NCI-H128 (cell line): ENCODE data around the gene PPP2R2B.
"Not testable (repeated sequence)": the region's sequence is repeated elsewhere in the genome, so short reads cannot be mapped to it uniquely, and the experiment has no call there.

ENCODE experiments used
- DNase-seq: peaks from one replicate; lab custom pipeline; 2025; ENCODE audit not compliant: unreplicated experiment; lab: John Stamatoyannopoulos, UW

PPP2R2B gene

DNA sequence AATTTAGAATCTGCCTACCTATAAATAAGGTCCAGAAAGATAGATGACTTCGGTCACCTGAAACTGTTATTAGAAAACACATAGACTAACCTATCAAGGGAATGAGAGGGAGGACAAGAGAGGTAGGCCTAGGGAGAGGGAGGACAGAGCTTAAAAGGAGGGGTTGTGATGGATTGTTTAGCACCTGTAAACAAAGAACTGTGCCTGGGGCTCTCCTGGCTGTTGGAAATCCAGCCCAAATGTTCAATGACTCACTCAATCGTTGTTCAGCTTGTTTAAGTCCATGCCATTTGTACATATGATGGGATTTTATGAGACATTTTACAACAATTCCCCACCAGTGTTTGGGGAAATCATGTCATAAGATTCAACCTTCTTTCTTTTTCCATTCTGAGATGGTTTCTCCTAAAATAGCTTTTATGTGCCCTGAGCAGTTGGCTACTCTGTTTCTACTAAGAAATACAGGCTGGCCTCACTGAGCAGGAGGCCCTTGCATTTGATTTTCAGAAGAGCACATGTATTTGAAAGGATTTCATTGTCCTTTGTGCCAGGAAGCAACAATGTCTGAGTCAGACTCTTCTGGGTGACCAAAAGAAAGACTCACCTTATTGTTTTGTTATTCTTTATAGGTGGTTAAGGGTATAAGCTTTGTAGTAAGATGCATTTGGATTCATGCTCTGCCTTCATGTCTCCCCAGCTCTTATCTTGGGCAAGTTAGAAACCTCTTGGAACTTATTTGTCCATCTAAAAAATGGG is 314.4 kb downstream of the PPP2R2B start:
- no peak for DNase-seq

DNA sequence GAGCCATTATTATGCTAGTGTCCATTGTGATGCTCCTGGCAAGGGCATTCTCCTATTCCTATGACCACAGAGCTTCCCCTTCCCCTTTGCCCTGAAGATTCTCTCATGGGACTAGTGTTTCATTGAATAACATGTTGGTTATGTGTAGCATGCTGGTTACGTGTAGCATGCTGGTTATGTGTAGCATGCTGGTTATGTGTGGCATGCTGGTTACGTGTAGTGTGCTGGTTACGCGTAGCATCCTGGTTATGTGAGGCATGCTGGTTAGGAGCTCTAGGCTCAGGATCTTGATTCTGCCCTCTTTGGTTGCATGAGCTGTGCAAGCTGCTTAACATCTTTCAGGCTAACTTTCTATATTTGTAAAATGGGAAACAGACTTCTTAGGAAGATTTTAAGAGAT is 316.1 kb downstream of the PPP2R2B start:
- no peak for DNase-seq

DNA sequence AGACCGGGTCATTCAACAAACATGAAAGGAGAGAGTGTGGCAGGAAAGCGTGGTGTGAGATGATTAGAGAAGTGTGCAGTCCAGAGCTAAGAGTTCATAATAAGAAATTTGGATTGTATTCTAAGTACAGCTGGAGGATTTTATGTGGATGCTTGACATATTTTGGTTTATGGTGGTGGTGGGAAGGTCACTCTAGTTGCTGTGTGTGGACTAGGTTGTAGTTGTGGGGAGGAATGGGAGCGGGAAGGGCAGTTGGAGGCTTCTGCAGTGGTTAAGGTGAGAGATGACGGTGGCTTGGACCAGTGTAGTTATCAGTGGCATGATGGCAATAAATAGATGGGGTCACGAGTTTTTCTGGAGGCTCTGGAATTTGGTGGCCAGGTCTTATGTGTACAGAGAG is 316.8 kb downstream of the PPP2R2B start:
- no peak for DNase-seq

DNA sequence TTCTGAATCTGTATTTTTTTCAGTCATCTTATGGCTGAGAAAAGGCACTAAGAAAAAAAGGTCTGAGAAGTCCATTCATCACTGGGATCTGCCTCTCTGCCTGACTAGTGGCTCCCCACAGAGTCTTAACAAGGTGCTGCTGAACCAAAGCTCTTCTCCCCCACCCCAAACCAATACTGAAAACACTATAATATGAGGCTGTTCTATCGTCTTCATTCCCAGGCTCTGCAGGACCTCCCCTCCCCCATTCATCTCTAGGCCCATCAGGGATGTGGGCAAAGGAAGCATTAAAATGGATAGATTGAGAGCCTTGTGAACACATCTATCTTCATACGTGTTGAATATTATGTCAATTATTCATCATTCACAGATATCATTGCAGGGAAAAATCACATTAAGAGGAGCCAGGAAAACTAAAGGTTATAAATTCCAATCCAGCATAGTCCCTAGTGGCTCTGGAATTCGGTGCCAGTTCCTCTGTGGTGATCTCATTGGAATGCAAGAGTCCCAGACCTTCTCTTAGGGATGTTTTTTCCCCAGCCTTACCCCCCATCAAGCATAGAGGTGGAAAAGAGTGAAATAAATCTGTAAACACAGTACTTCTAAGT is 318.2 kb downstream of the PPP2R2B start:
- no peak for DNase-seq

DNA sequence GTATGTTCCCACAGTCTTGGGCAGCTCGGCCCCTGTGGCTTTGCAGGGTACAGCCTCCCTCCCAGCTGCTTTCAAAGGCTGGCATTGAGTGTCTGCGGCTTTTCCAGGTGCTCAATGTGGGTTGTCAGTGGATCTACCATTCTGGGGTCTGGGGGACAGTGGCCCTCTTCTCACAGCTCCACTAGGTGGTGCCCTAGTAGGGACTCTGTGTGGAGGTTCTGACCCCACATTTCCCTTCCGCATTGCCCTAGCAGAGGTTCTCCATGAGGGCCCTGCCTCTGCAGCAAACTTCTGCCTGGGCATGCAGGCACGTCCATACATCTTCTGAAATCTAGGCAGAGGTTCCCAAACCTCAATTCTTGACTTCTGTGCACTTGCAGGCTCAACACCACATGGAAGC is 321.7 kb downstream of the PPP2R2B start:
- DNase-seq, result not testable (repeated sequence)

DNA sequence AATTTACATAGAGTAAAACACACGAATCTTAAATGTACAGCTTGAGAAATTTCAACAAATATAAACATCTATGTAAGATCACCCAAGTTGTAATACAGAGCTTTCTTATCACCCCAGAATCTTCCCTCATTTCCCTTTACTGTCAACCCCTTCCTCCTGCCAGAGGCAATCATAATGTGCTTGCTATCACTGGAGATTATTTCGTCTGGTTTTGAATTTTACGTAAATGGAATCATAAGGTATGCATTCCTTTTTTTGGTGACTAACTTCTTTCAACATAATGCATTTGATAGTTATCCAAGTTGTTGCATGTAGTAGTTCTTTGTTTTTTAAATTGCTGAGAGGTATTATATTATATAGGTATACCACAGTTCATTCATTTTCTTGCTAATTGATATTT is 325.1 kb downstream of the PPP2R2B start:
- no peak for DNase-seq

DNA sequence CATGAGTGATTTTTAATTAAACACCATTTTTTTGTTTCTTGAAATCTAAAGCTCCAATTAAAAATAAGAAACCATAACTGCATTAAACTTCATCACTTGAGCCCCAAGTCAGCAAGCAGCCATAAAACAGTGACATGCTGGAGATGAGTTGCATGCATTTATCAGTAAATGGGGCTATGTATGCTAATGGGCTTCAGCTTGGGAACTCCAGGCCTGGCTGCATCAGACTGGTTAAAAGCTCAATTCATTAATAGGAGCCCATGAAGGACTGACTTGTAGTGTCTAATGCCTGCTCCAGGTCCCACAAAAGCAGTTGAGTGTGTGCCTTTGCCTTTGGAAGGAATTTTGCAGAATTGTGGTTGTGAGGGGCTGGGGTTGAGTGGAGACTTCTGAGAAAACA is 328.9 kb downstream of the PPP2R2B start:
- no peak for DNase-seq

DNA sequence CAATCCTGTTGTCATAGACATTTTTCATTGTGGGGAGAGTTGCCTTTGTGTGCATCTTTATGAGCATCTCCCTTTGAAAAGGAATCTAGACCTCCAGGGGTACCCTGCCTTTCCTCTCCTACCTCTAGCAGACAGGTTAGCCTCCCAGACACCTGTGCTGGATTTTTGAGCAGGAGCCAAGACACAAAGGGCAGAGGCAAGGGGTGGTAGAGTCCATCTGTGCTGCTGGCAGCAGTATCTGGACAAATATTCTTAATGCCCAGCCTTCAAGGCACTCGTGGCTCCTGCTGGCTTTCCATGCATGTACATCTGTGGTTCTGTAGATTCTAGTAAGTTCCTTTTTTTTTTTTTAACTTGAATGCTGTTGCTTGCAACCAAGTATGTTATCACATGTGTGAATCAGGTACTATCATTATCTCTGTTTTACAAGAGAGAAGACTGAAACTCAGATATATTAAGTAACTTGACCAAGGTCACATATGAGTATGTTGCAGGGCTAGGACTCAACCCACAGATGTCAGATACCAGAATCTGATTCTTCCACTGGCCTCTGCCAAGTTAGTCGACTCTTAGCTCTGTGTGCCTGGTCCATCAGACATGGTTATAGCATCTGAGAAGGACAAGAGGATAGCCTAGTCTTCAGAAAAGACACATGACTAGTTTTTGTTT is 329.6 kb downstream of the PPP2R2B start:
- no peak for DNase-seq

DNA sequence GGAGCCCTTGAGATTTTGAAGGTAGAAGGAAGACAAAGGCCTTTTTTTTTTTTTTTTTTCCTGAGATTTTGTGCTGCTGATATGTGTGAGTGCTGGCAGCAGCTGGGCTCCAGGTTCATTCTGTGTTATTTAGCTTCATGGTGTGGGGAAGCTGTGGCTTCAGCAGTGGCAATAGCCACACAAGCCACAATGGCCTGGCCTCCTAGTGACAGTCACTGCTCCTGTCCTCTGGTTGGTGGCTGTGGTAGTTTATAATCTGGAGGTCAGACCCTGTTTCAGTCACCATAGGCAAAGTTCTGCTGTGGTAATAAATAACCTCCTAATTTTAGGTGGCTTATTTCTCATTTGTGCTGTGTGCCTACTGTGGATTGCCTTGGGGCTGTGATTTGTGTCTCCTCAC is 334.3 kb downstream of the PPP2R2B start:
- DNase-seq, result no peak

DNA sequence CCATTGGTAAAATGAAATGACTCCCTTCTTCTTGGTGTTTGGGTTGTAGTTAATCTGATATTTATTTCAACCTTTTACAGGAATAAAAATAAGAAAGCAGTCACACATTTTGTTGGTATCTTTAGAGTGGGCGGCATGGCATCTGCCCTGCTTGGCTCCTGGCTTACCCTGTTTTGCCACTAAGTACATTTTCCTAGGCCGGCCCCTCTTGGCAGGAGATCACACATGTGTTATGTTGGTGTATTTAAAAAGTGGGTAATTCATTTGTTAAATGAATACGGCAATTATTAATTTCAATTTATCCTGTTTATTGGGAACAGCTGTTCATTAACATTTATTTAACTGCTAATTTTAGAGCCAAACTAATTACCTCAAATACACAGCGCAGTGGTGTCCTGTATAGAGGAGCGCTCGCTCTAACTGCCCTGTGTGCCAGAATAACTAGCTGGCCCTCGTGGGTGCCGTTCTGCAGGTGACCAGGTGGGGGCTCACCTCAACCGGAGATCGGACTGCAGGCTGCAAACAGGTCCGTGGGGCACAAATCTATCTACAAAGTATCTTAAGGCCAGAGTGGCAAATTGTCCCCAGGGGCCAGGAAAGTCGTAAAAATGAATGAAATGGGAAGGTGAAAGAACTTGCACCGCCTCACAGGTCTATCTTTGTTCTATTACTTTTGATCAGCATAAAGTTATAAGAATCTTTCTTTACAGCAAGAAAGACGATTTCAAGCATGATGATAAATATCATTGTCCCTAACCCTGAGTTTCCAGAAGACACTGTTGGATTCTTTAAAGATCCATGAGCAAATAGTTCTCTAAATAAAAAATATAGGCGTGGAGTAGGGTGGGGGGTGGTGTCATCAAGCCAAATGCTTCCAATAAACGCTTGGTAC is 336.4 kb downstream of the PPP2R2B start:
- no peak for DNase-seq

DNA sequence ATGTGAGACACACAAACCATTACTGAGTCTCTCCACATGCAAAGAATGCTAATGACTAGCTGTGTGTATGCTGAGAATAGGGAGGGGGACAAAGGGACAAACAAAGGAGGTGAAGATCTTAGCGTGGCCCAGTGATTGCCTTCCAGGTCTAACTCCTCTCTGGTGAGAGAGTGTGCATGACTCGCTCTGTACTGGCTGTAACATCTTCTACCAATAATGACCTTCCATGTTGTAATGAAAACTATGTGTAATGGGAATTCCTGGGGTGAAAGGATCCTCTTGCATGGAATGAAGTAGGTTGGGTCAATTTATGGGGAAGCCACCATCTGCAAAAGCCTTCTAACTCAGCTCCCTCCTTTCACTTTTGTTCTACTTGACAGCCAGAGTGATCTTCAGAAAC is 338.1 kb downstream of the PPP2R2B start:
- no peak for DNase-seq

DNA sequence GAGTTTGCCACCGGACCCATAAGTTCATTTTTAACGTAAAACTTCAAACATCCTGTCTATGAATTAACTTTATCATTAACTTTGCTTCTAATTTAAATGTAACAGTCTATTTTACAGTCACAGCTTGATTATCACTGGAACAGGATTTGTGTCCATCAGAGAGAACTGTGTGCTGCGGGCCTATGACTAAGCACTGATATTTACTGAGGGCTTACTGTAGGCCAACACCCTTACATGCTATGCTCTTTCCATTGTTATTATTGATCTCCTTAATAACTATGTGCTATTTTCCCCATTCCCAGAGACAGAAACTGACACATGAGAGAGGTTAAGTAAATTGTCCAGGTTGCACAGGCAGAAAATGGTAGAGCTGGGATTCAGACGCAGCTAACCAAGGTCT is 338.6 kb downstream of the PPP2R2B start:
- DNase-seq, result no peak

DNA sequence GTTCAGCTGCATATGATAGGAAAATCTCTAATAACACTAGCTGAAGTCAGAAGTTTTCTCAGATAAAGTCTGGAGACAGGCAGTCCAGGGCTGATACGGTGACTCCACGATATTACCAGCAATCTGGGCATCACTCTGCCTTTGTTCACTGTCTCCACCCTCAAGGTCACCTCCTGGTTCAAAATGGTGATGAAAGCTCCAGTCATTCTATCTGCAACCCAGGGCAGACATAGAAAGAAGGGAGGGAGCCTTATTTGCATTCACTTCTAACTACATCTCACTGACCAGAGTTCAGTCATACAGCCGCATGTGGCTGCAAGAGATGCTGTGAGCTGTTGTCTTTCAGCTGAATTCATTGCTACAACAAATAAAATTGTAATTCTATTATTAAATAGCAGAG is 340.1 kb downstream of the PPP2R2B start:
- DNase-seq, result no peak

DNA sequence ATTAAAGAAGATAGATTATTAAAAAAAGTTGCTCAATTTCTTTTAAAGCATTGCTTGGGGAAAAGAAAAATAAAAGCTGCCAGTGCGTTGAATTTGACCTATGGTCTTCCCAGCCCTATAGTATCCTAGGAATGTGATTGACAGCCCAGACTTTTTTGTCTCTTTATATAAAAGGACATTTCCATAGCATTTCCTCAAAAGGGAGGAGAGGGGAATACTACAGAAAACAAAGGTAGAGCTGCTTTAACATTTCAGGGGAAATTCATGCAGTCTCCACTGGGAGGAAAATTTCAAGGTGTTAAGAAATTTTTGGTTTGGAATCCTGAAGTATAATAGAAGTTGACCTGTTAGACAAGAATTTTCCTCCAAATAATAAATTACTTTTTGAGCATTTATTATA is 344.7 kb downstream of the PPP2R2B start:
- DNase-seq, result no peak

DNA sequence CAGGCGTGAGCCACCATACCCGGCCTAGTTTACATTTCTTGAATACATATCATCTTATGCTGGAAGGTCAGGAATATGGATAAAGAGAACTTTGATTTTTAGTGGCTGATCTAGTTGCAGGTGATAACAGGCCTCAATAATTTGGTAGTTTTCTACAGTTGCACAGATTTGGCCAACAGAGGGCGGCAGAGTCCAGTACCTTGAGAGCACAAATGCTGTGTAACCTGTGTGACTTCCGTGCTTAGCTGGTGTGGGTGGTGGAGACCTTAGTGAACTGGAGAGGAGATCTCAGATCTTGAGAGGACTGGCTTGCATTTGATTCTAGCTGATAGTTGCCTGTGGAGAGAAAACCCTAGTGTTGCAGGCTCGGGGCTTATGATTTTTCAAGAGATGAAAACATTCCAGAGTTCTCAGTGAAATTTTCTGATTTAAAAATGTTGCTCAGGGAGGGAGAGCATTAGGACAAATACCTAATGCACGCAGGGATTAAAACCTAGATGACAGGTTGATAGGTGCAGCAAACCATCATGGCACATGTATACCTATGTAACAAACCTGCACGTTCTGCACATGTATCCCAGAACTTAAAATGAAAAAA is 345.2 kb downstream of the PPP2R2B start:
- peak; percentile 3 for DNase-seq
